Measurements from ENCODE around the gene IFITM1.

DNA sequence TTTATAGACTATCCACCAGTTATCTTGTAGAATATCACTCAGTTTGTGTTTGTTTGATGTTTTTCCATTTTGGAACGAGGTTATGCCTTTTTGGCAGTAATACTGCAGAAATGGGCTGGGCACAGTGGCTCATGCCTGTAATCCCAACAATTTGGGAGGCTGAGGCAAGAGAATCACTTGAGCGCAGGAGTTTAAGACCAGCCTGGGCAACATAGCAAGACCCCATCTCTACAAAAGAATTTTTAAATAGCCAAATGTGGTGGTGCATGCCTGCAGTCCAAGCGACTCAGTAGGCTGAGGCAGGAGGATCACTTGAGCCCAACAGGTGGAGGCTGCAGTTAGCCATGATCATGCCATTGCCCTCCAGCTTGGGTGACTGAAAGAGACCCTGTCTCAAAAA lies 32.7 kb downstream of the IFITM1 start:
- TF ChIP-seq, protein P1, sequence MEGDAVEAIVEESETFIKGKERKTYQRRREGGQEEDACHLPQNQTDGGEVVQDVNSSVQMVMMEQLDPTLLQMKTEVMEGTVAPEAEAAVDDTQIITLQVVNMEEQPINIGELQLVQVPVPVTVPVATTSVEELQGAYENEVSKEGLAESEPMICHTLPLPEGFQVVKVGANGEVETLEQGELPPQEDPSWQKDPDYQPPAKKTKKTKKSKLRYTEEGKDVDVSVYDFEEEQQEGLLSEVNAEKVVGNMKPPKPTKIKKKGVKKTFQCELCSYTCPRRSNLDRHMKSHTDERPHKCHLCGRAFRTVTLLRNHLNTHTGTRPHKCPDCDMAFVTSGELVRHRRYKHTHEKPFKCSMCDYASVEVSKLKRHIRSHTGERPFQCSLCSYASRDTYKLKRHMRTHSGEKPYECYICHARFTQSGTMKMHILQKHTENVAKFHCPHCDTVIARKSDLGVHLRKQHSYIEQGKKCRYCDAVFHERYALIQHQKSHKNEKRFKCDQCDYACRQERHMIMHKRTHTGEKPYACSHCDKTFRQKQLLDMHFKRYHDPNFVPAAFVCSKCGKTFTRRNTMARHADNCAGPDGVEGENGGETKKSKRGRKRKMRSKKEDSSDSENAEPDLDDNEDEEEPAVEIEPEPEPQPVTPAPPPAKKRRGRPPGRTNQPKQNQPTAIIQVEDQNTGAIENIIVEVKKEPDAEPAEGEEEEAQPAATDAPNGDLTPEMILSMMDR (IDR thresholded peaks at IDR 0.05; ENCODE audit: poor library complexity, severe bottlenecking) = no peak
- no peak for TF ChIP-seq POLR2AphosphoS5 (IDR thresholded peaks at IDR 0.05)
- TF ChIP-seq, protein P2, sequence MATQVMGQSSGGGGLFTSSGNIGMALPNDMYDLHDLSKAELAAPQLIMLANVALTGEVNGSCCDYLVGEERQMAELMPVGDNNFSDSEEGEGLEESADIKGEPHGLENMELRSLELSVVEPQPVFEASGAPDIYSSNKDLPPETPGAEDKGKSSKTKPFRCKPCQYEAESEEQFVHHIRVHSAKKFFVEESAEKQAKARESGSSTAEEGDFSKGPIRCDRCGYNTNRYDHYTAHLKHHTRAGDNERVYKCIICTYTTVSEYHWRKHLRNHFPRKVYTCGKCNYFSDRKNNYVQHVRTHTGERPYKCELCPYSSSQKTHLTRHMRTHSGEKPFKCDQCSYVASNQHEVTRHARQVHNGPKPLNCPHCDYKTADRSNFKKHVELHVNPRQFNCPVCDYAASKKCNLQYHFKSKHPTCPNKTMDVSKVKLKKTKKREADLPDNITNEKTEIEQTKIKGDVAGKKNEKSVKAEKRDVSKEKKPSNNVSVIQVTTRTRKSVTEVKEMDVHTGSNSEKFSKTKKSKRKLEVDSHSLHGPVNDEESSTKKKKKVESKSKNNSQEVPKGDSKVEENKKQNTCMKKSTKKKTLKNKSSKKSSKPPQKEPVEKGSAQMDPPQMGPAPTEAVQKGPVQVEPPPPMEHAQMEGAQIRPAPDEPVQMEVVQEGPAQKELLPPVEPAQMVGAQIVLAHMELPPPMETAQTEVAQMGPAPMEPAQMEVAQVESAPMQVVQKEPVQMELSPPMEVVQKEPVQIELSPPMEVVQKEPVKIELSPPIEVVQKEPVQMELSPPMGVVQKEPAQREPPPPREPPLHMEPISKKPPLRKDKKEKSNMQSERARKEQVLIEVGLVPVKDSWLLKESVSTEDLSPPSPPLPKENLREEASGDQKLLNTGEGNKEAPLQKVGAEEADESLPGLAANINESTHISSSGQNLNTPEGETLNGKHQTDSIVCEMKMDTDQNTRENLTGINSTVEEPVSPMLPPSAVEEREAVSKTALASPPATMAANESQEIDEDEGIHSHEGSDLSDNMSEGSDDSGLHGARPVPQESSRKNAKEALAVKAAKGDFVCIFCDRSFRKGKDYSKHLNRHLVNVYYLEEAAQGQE (IDR thresholded peaks at IDR 0.05; ENCODE audit: borderline replicate concordance) = no peak

Data from neural cell (in vitro differentiated cells).